Caco-2 (cell line): Measurements from ENCODE around the gene ELK4. TPM values are rescaled to one million over a fixed set of nuclear protein-coding genes. Genes with fewer than 3 reads are reported as not detected.

Experiments used
- BruUV-seq: library from RNA; stranded (reverse); fragments of 400-500 nt; replicated peaks from 2 replicates; lab custom pipeline; 2021; lab: Mats Ljungman, UMichigan
- CTCF ChIA-PET: fragments of 300-600 bp; sonication (Branson Sonifier 250); formaldehyde crosslinking; loops from one replicate; lab custom pipeline; 2022; ENCODE audit warnings: antibody characterized with exemption; lab: Charles Lee
- POLR2A ChIA-PET: fragments of 300-600 bp; sonication (Branson Sonifier 250); formaldehyde crosslinking; loops from one replicate; lab custom pipeline; 2022; ENCODE audit warnings: antibody characterized with exemption; lab: Charles Lee
- DNase-seq, 2 experiments: peaks; one replicate each; pipeline versions ENCODE4 v3.0.0 to v3.0.0-alpha.2; 2020 to 2022
- H3K27me3 ChIP-seq: replicated peaks from 2 replicates; pipeline ENCODE4 v1.6.0; 2011; ENCODE audit warnings: low read length; ENCODE audit not compliant: control insufficient read depth, insufficient read depth
- H3K36me3 ChIP-seq: 2 replicates; pipeline ENCODE4 v1.5.1; 2011; ENCODE audit warnings: low read length; ENCODE audit not compliant: control insufficient read depth, insufficient read depth
- H3K4me1 ChIP-seq: fragments of 250-450 bp; sonication (Bioruptor Pico); 2 replicates; pipeline ENCODE4 v1.5.1; 2020; ENCODE audit warnings: mild to moderate bottlenecking
- H3K4me3 ChIP-seq: 2 replicates; pipeline ENCODE4 v1.5.1; 2011; ENCODE audit warnings: low read depth, mild to moderate bottlenecking, control low read depth, low read length
- H3K9me3 ChIP-seq: fragments of 250-450 bp; sonication (Bioruptor Pico); 2 replicates; pipeline ENCODE4 v1.5.1; 2020; ENCODE audit warnings: mild to moderate bottlenecking, moderate library complexity
- H3K27ac Mint-ChIP-seq: one replicate; pipeline ENCODE4 v1.8.0; 2022; ENCODE audit warnings: mixed read lengths; ENCODE audit not compliant: unreplicated experiment
- H3K27me3 Mint-ChIP-seq: one replicate; pipeline ENCODE4 v1.8.0; 2022; ENCODE audit warnings: mixed read lengths; ENCODE audit not compliant: insufficient read depth, unreplicated experiment
- H3K36me3 Mint-ChIP-seq: one replicate; pipeline ENCODE4 v1.8.0; 2022; ENCODE audit warnings: mild to moderate bottlenecking, mixed read lengths; ENCODE audit not compliant: insufficient read depth, unreplicated experiment
- H3K4me1 Mint-ChIP-seq: one replicate; pipeline ENCODE4 v1.8.0; 2022; ENCODE audit warnings: low read depth, mixed read lengths; ENCODE audit not compliant: unreplicated experiment
- H3K4me3 Mint-ChIP-seq: one replicate; pipeline ENCODE4 v1.8.0; 2022; ENCODE audit warnings: mild to moderate bottlenecking, moderate library complexity, mixed read lengths; ENCODE audit not compliant: unreplicated experiment
- H3K9me3 Mint-ChIP-seq: one replicate; pipeline ENCODE4 v1.8.0; 2022; ENCODE audit warnings: mixed read lengths; ENCODE audit not compliant: unreplicated experiment
- CTCF ChIP-seq, 2 experiments: fragments of 200-600 bp in 1 of 2; IDR thresholded peaks; 1 replicate in 1 of 2; 2 replicates in 1 of 2; pipeline versions ENCODE4 v1.5.1 to v1.8.0; 2011 to 2022; ENCODE audit warnings: antibody characterized with exemption in 1 of 2, control low read depth in 1 of 2, inconsistent platforms in 1 of 2, low read depth in 1 of 2, low read length in 1 of 2, mild to moderate bottlenecking in 1 of 2, moderate library complexity in 1 of 2; ENCODE audit not compliant: insufficient read depth in 1 of 2, severe bottlenecking in 1 of 2, unreplicated experiment in 1 of 2
- intact Hi-C: fragments of 100-400 bp; cut with micrococcal nuclease; formaldehyde crosslinking; loops from one replicate; pipeline ENCODE4 v1.10.0; 2022; ENCODE audit not compliant: unreplicated experiment
- total RNA-seq: library from RNA; stranded (reverse); gene quantifications from 2 replicates; pipeline ENCODE4 v1.2.3, GENCODE V29; 2022

ELK4 gene
- total RNA-seq, 1 experiment from 2014 or later = 14.4 TPM

- peaks cover 53% of the 10 kb centered on the region for H3K4me1 ChIP-seq
- peaks cover 42% of the 10 kb centered on the region for H3K4me1 Mint-ChIP-seq
- DNase-seq = no peak
- BruUV-seq = no TSS peak
- ChIA-PET POLR2A (interaction anchor here (1.2 kb wide), 1 partner anchor 73 kb away, joined by 3 read pairs; no protein-coding TSS in a partner anchor), CTCF (interaction anchor here (0.5 to 2.6 kb wide), 4 partner anchors 17 to 220 kb away, joined by 3 to 10 read pairs (median 4); no protein-coding TSS in a partner anchor)
- peaks cover 4% of the 10 kb centered on the region for H3K36me3 Mint-ChIP-seq
- no peaks in the 10 kb centered on the region for H3K27me3 Mint-ChIP-seq
- H3K4me3 ChIP-seq = no peak overlapping the region
- no peak overlapping the region for H3K4me3 Mint-ChIP-seq
- no peaks in the 10 kb centered on the region for H3K9me3 ChIP-seq
- TF ChIP-seq CTCF (IDR thresholded peaks at IDR 0.05; ENCODE audit: insufficient read depth in 1 of 2, low read depth in 1 of 2, low read length in 1 of 2, severe bottlenecking in 1 of 2, unreplicated experiment in 1 of 2) = no peak
- H3K27me3 ChIP-seq = no peaks in the 10 kb centered on the region
- intact Hi-C loops = no loop called here
- no peak overlapping the region for H3K27ac Mint-ChIP-seq
- H3K9me3 Mint-ChIP-seq = no peaks in the 10 kb centered on the region
- H3K36me3 ChIP-seq = no peaks in the 10 kb centered on the region
These were observed 44.8 kb upstream of the ELK4 start for GRCh38 chr1:205676597-205676996.

- intact Hi-C loops = no loop called here
- POLR2A ChIA-PET = no interaction called here
- peak overlapping the region; percentile 27 for H3K27ac Mint-ChIP-seq
These were observed 44.2 kb upstream of the ELK4 start for GRCh38 chr1:205676002-205676401.

GRCh38 chr1:205675247-205675646 lies 43.4 kb upstream of the ELK4 start:
- TF ChIP-seq CTCF (IDR thresholded peaks at IDR 0.05; ENCODE audit: insufficient read depth in 1 of 2, low read depth in 1 of 2, low read length in 1 of 2, severe bottlenecking in 1 of 2, unreplicated experiment in 1 of 2) = no peak
- POLR2A ChIA-PET = no interaction called here
- Histone ChIP-seq H3K4me3 (no peak overlapping the region), H3K27me3 (no peaks in the 10 kb centered on the region), H3K4me1 (peaks cover 63% of the 10 kb centered on the region), H3K36me3 (no peaks in the 10 kb centered on the region), H3K9me3 (no peaks in the 10 kb centered on the region)
- Mint-ChIP-seq H3K4me1 (peaks cover 41% of the 10 kb centered on the region), H3K27me3 (no peaks in the 10 kb centered on the region), H3K4me3 (no peak overlapping the region), H3K27ac (peak overlapping the region; percentile 27), H3K9me3 (no peaks in the 10 kb centered on the region), H3K36me3 (peaks cover 4% of the 10 kb centered on the region)
- CTCF ChIA-PET = no interaction called here
- intact Hi-C loops = no loop called here
- DNase-seq = no peak
- BruUV-seq = no TSS peak

More at GRCh38 chr1:205676002-205676401, 44.2 kb upstream of the ELK4 start:
- no peak for TF ChIP-seq CTCF (IDR thresholded peaks at IDR 0.05; ENCODE audit: insufficient read depth in 1 of 2, low read depth in 1 of 2, low read length in 1 of 2, severe bottlenecking in 1 of 2, unreplicated experiment in 1 of 2)
- peaks cover 44% of the 10 kb centered on the region for H3K4me1 Mint-ChIP-seq
- H3K9me3 Mint-ChIP-seq = no peaks in the 10 kb centered on the region
- H3K4me3 Mint-ChIP-seq = no peak overlapping the region
- CTCF ChIA-PET = interaction anchor here (0.5 to 2.6 kb wide), 3 partner anchors 16 to 219 kb away, joined by 3 to 10 read pairs (median 3); no protein-coding TSS in a partner anchor
- BruUV-seq = no TSS peak
- Histone ChIP-seq H3K9me3 (no peaks in the 10 kb centered on the region), H3K36me3 (no peaks in the 10 kb centered on the region), H3K4me3 (no peak overlapping the region), H3K4me1 (peaks cover 59% of the 10 kb centered on the region), H3K27me3 (no peaks in the 10 kb centered on the region)
- H3K27me3 Mint-ChIP-seq = no peaks in the 10 kb centered on the region
- H3K36me3 Mint-ChIP-seq = peaks cover 4% of the 10 kb centered on the region
- DNase-seq = peak; percentile 43 to 71
